Vagina (tissue), 2 donors: ENCODE results near the gene ST8SIA6. TPM values are rescaled to one million over a fixed set of nuclear protein-coding genes. Genes with fewer than 3 reads are reported as not detected.

Experiments used
- DNase-seq, 2 donors: peaks; one replicate each; pipeline ENCODE4 v3.0.0-alpha.2; 2017; ENCODE audit errors: extremely low spot score in 2 of 2
- H3K27ac ChIP-seq: fragments of 200-600 bp; sonication (generic); one replicate; pipeline ENCODE4 v1.5.1; 2019
- H3K27me3 ChIP-seq: fragments of 200-600 bp; sonication (generic); one replicate; pipeline ENCODE4 v1.5.1; 2019
- H3K36me3 ChIP-seq, 2 donors: fragments of 200-600 bp; sonication (generic); one replicate each; pipeline ENCODE4 v1.5.1; 2017 to 2019
- H3K4me1 ChIP-seq: fragments of 200-600 bp; sonication (generic); one replicate; pipeline ENCODE4 v1.5.1; 2019
- H3K4me3 ChIP-seq, 2 donors: fragments of 200-600 bp; sonication (generic); 1 replicate in 1 of 2; 2 replicates in 1 of 2; pipeline ENCODE4 v1.5.1; 2016 to 2019
- H3K9me3 ChIP-seq: fragments of 200-600 bp; sonication (generic); one replicate; pipeline ENCODE4 v1.5.1; 2019
- CTCF ChIP-seq, 3 experiments: fragments of 450-650 bp in 2 of 3; fragments of 200-600 bp in 1 of 3; sonication (generic) in 1 of 3; IDR thresholded peaks; one replicate each; pipeline ENCODE4 v1.5.1; 2017 to 2019; ENCODE audit warnings: antibody characterized with exemption in 3 of 3, mild to moderate bottlenecking in 2 of 3, moderate library complexity in 2 of 3
- POLR2A ChIP-seq, 2 donors: fragments of 450-650 bp; IDR thresholded peaks; one replicate each; pipeline ENCODE4 v1.6.1; 2017; ENCODE audit warnings: antibody characterized with exemption in 2 of 2, mild to moderate bottlenecking in 2 of 2, moderate library complexity in 2 of 2
- POLR2AphosphoS5 ChIP-seq, 2 donors: sonication (generic); formaldehyde crosslinking; IDR thresholded peaks; one replicate each; pipeline ENCODE4 v1.9.0; 2017; ENCODE audit warnings: antibody characterized with exemption in 2 of 2, mild to moderate bottlenecking in 2 of 2, low read depth in 1 of 2; ENCODE audit not compliant: insufficient read depth in 1 of 2
- intact Hi-C: fragments of 100-400 bp; cut with DNase I; formaldehyde crosslinking; loops from one replicate; pipeline ENCODE4 v1.15.1; 2023
- total RNA-seq: library from RNA; depleted of rRNA; stranded (reverse); fragments of >200 nt; gene quantifications from one replicate; pipeline ENCODE4 v1.2.3, GENCODE V29; 2016

The ST8SIA6 gene
- total RNA-seq, 1 donor from 2014 or later = 1.2 TPM

DNA sequence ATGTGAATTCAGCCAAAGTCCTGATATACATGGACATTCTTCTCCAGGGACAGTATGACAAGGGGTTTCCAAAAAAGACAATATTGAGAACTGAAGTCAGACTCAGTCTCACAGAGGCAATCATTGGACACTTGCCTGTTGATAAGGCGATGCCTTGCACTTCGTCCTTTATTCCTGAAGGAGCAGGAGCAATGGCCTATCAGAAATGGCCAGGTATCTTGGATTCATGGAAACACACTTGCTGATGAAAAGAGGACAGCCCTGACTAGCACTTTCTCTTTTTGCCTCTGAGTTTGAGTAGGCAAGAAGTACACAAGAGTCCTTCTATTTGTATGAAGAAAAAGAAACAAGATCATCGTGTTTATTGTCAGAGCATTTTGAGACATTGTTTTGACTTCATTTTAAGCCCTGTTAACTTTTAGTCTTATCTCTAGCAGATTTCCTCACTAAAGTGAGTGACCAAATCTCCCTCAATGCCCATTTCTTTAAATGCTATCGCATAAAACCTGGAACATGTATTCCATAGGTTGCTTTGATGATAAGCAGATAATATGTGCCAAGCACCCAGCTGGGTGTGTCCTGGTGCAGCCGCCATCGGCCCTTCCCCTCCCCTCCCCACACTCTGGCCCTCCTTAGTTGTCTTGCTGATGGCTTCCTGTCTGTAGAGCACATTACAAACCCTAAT is 26.6 kb downstream of the ST8SIA6 start:
- no peak for DNase-seq
- Histone ChIP-seq H3K4me1 (no peaks in the 10 kb centered on the region), H3K9me3 (no peaks in the 10 kb centered on the region), H3K4me3 (no peak overlapping the region), H3K27me3 (no peaks in the 10 kb centered on the region), H3K27ac (no peak overlapping the region), H3K36me3 (no peaks in the 10 kb centered on the region)
- TF ChIP-seq CTCF (IDR thresholded peaks at IDR 0.05) = no peak
- TF ChIP-seq POLR2AphosphoS5 (IDR thresholded peaks at IDR 0.05; ENCODE audit: insufficient read depth in 1 of 2, low read depth in 1 of 2) = no peak
- no peak for TF ChIP-seq POLR2A (IDR thresholded peaks at IDR 0.05)
- intact Hi-C loops = loop anchor here (10.0 kb wide), 1 partner anchor 593 kb away; no protein-coding TSS in a partner anchor

DNA sequence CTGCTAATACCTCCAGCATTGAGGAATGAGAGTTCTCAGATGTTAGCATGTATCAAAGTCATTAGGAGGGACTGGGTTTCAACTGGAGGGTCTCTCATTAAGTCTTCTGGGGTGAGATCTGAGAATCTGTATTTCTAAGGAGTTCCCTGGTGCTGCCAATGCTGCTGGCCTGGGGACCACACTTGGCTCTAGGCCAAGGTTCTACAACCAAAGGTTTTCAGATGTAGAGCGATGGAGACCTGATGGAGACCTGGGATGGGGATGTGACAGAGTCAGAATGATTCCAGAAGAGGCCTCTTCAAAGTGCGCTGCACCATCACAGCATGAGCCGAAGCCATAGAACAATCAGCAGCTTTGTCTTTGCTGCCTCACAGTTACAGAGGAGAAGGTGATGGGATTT is 27.2 kb downstream of the ST8SIA6 start:
- no peak overlapping the region for H3K27ac ChIP-seq
- intact Hi-C loops = loop anchor here (10.0 kb wide), 1 partner anchor 592 kb away; no protein-coding TSS in a partner anchor
- no peak for DNase-seq
- H3K27me3 ChIP-seq = no peaks in the 10 kb centered on the region
- H3K4me3 ChIP-seq = no peak overlapping the region
- no peaks in the 10 kb centered on the region for H3K9me3 ChIP-seq
- TF ChIP-seq CTCF (IDR thresholded peaks at IDR 0.05) = no peak
- no peak for TF ChIP-seq POLR2A (IDR thresholded peaks at IDR 0.05)
- no peak for TF ChIP-seq POLR2AphosphoS5 (IDR thresholded peaks at IDR 0.05; ENCODE audit: insufficient read depth in 1 of 2, low read depth in 1 of 2)
- no peaks in the 10 kb centered on the region for H3K36me3 ChIP-seq
- H3K4me1 ChIP-seq = no peaks in the 10 kb centered on the region

- intact Hi-C loops = loop anchor here (10.0 kb wide), 1 partner anchor 592 kb away; no protein-coding TSS in a partner anchor
- Histone ChIP-seq H3K4me1 (no peaks in the 10 kb centered on the region), H3K36me3 (no peaks in the 10 kb centered on the region), H3K9me3 (no peaks in the 10 kb centered on the region), H3K27ac (no peak overlapping the region), H3K4me3 (no peak overlapping the region), H3K27me3 (no peaks in the 10 kb centered on the region)
- TF ChIP-seq POLR2AphosphoS5 (IDR thresholded peaks at IDR 0.05; ENCODE audit: insufficient read depth in 1 of 2, low read depth in 1 of 2) (no peak), CTCF (IDR thresholded peaks at IDR 0.05) (no peak), POLR2A (IDR thresholded peaks at IDR 0.05) (no peak)
- no peak for DNase-seq
These were observed 28.1 kb downstream of the ST8SIA6 start for GRCh38 chr10:17426263-17426750.

DNA sequence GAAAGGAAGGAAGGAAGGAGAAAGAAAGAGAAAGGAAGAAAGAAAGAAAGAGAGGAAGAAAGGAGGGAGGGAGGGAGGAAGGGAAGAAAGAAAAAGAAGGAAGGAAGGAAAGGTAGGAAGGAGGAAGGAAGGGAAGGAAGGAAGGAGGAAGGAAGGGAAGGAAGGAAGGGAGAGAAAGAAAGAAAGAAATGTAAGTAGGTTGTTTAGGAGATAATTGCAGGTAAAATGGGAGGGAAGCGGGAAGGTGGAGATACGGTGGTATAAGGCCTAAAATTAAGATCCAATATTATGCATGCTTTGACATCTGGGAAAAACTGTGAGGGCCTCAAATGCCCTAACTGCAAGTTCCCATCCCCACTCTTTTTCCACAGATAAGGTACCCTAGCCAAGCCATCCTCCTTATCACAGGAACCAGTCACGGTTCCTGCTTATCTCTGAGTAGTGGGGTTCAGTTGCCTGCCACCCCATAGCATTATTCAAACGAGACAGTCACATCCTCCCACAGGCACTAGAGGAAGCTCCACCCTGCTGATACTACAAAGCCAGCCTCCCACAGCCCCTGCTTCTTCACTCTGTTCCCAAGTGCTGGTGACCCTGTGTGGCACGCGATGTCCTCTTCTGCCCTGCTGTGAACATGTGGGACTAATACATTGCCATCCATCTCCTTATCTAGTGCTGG is 28.7 kb downstream of the ST8SIA6 start:
- Histone ChIP-seq H3K36me3 (no peaks in the 10 kb centered on the region), H3K27me3 (no peaks in the 10 kb centered on the region), H3K4me1 (no peaks in the 10 kb centered on the region), H3K4me3 (no peak overlapping the region), H3K9me3 (no peaks in the 10 kb centered on the region), H3K27ac (no peak overlapping the region)
- intact Hi-C loops = loop anchor here (10.0 kb wide), 1 partner anchor 591 kb away; no protein-coding TSS in a partner anchor
- DNase-seq = no peak
- TF ChIP-seq CTCF (IDR thresholded peaks at IDR 0.05) (no peak), POLR2A (IDR thresholded peaks at IDR 0.05) (no peak), POLR2AphosphoS5 (IDR thresholded peaks at IDR 0.05; ENCODE audit: insufficient read depth in 1 of 2, low read depth in 1 of 2) (no peak)
